ENCODE measurements around the gene CXCR6. TPM values are rescaled to one million over a fixed set of nuclear protein-coding genes. Genes with fewer than 3 reads are reported as not detected.

CXCR6 gene
- polyA plus RNA-seq, 2 of the 4 experiments (the other 2 are of a cell fraction), result not detected

DNA sequence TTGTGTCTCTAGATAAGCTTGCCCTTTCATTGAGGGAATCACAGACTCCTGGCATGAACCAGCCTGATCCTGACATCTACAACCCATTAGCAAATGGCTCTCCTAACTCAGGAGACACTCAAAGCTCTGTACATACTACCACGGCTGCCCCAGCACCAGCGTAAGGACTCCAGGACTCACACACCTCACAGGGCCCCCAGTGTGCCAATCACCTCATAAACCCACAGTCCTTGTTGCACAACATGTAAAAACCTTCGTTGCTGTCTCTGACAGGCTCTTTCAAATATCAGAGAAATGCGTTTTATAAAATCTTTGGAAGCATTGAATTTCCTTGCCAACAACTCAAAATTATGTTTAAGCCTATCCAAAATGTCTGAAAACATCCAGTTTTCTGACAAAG, 45.1 kb downstream of the CXCR6 start:
- Histone ChIP-seq H3K4me1 (peaks cover 43% of the 10 kb centered on the region), H3K9me3 (no peaks in the 10 kb centered on the region), H3K4me2 (no peak overlapping the region), H3K27ac (0 out of 6 replicates have a peak overlapping the region, but pooled peaks of 1 of the 2 experiments have one; percentile 15), H3K4me3 (no peak overlapping the region)
- 85% methylated on average over 4 of the region's 4 CpGs for WGBS (ENCODE audit: missing lambda C conversion rate)
- no peak for FAIRE-seq
- DNase-seq (ENCODE audit: low read depth in 1 of 2, low spot score in 1 of 2), result no peak
- CTCF ChIA-PET, result no interaction called here
- POLR2A ChIA-PET, result no interaction called here
- no peak for ATAC-seq
- TF ChIP-seq POLR2AphosphoS2 (conservative IDR thresholded peaks at IDR 0.05; ENCODE audit: low read length) (no peak), KDM5A (IDR thresholded peaks at IDR 0.05) (no peak), FOXS1 (CRISPR knock-in tag; IDR thresholded peaks at IDR 0.05) (no peak)

DNA sequence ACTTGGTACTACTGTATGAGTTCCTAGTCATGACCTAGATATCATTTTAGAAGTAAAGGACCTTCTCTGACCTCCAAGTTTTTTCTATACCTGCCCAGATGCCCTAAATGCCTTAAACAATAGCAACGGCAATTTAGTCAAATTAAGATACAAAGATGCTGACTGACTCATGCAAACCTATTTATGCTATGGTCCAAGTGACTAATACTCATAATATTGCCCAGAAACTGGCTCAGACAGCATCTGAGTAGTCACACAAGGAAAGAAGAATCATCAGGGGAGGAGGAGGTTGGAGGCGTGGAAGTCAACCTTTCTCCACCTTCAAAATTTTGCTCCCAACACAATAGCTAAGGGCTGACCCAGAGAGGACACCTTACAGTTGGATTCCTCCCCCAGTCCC, 45.5 kb downstream of the CXCR6 start:
- DNase-seq (ENCODE audit: low read depth in 1 of 2, low spot score in 1 of 2) (no peak), FAIRE-seq (no peak), ATAC-seq (no peak)
- Histone ChIP-seq H3K4me2 (no peak overlapping the region), H3K4me3 (no peak overlapping the region), H3K9me3 (no peaks in the 10 kb centered on the region), H3K4me1 (peaks cover 43% of the 10 kb centered on the region), H3K27ac (no peak overlapping the region)
- 56% methylated on average over 2 of the region's 2 CpGs for WGBS (ENCODE audit: missing lambda C conversion rate)
- ChIA-PET CTCF (interaction anchor here (0.6 kb wide), 1 partner anchor 13 kb away, joined by 3 read pairs; no protein-coding TSS in a partner anchor), POLR2A (no interaction called here)
- no peak for TF ChIP-seq CTCF (IDR thresholded peaks at IDR 0.05)
- no peak for TF ChIP-seq NPAS2 (CRISPR knock-in tag; IDR thresholded peaks at IDR 0.05; ENCODE audit: borderline replicate concordance)
- TF ChIP-seq EHF (CRISPR knock-in tag; IDR thresholded peaks at IDR 0.05), result no peak
- TF ChIP-seq GATA3 (IDR thresholded peaks at IDR 0.05; ENCODE audit: borderline replicate concordance), result no peak
- no peak for TF ChIP-seq NR3C1 (IDR thresholded peaks at IDR 0.05)
- TF ChIP-seq ZSCAN20 (CRISPR knock-in tag; IDR thresholded peaks at IDR 0.05), result no peak
- no peak for TF ChIP-seq KDM1A (IDR thresholded peaks at IDR 0.05; ENCODE audit: low read depth)
- TF ChIP-seq CEBPB (IDR thresholded peaks at IDR 0.05), result no peak
- TF ChIP-seq PHF8 (IDR thresholded peaks at IDR 0.05; ENCODE audit: borderline replicate concordance, low read depth), result no peak
- TF ChIP-seq MYC (IDR thresholded peaks at IDR 0.05; ENCODE audit: borderline replicate concordance, low read length), result no peak

GRCh38 chr3:45990181-45990580, 46.9 kb downstream of the CXCR6 start:
- Histone ChIP-seq H3K4me1 (peaks cover 48% of the 10 kb centered on the region), H3K27ac (no peak overlapping the region), H3K9me3 (no peaks in the 10 kb centered on the region), H3K4me3 (no peak overlapping the region), H3K4me2 (no peak overlapping the region)
- ATAC-seq (no peak), DNase-seq (ENCODE audit: low read depth in 1 of 2, low spot score in 1 of 2) (no peak), FAIRE-seq (no peak)
- ChIA-PET CTCF (interaction anchor here (1.0 kb wide), 1 partner anchor 10 kb away, joined by 5 read pairs; no protein-coding TSS in a partner anchor), POLR2A (no interaction called here)
- 96% methylated on average over 3 of the region's 3 CpGs for WGBS (ENCODE audit: missing lambda C conversion rate)
- TF ChIP-seq NFE2L2 (conservative IDR thresholded peaks at IDR 0.05; ENCODE audit: low read length), result no peak
- no peak for TF ChIP-seq HOXB5 (CRISPR knock-in tag; IDR thresholded peaks at IDR 0.05)
- no peak for TF ChIP-seq POLR2A (IDR thresholded peaks at IDR 0.05; ENCODE audit: low read length)
- TF ChIP-seq MAFK (IDR thresholded peaks at IDR 0.05; ENCODE audit: partially characterized antibody), result no peak
- TF ChIP-seq HOXB13 (CRISPR knock-in tag; IDR thresholded peaks at IDR 0.05; ENCODE audit: low read depth), result no peak
- no peak for TF ChIP-seq RFX5 (IDR thresholded peaks at IDR 0.05)
- TF ChIP-seq HDAC2 (IDR thresholded peaks at IDR 0.05), result no peak
- TF ChIP-seq BHLHE40 (IDR thresholded peaks at IDR 0.05; ENCODE audit: low read depth, low read length), result no peak
- TF ChIP-seq KDM1A (IDR thresholded peaks at IDR 0.05; ENCODE audit: low read depth), result no peak
- no peak for TF ChIP-seq RCOR1 (IDR thresholded peaks at IDR 0.05; ENCODE audit: low read depth, low read length)

GRCh38 chr3:45991341-45991740, 48.1 kb downstream of the CXCR6 start:
- ATAC-seq (no peak), DNase-seq (ENCODE audit: low read depth in 1 of 2, low spot score in 1 of 2) (no peak), FAIRE-seq (no peak)
- whole genome bisulfite sequencing (ENCODE audit: missing lambda C conversion rate), result 93% methylated on average over 6 of the region's 6 CpGs
- no peaks in the 10 kb centered on the region for H3K9me3 ChIP-seq
- no peak overlapping the region for H3K4me2 ChIP-seq
- ChIA-PET POLR2A (no interaction called here), CTCF (no interaction called here)
- peaks cover 39% of the 10 kb centered on the region for H3K4me1 ChIP-seq
- no peak overlapping the region for H3K27ac ChIP-seq
- H3K4me3 ChIP-seq, result no peak overlapping the region
- TF ChIP-seq CBX2 (IDR thresholded peaks at IDR 0.05; ENCODE audit: borderline replicate concordance, low read depth), result no peak
- TF ChIP-seq ATOH8 (CRISPR knock-in tag; IDR thresholded peaks at IDR 0.05; ENCODE audit: low read depth), result no peak
- no peak for TF ChIP-seq HEYL (CRISPR knock-in tag; IDR thresholded peaks at IDR 0.05)
- no peak for TF ChIP-seq TFCP2L1 (CRISPR knock-in tag; IDR thresholded peaks at IDR 0.05)
- no peak for TF ChIP-seq HOXB5 (CRISPR knock-in tag; IDR thresholded peaks at IDR 0.05)
- no peak for TF ChIP-seq NR3C1 (IDR thresholded peaks at IDR 0.05)
- TF ChIP-seq RFX5 (IDR thresholded peaks at IDR 0.05), result no peak
- TF ChIP-seq JUN (IDR thresholded peaks at IDR 0.05), result no peak
- no peak for TF ChIP-seq MAFK (IDR thresholded peaks at IDR 0.05; ENCODE audit: partially characterized antibody)
- TF ChIP-seq MYC (IDR thresholded peaks at IDR 0.05; ENCODE audit: borderline replicate concordance, low read length), result no peak
- TF ChIP-seq CHD2 (IDR thresholded peaks at IDR 0.05; ENCODE audit: low read length, partially characterized antibody), result no peak
- TF ChIP-seq HOXA7 (CRISPR knock-in tag; IDR thresholded peaks at IDR 0.05), result no peak
- TF ChIP-seq HES2 (IDR thresholded peaks at IDR 0.05), result no peak
- TF ChIP-seq HOXB13 (CRISPR knock-in tag; IDR thresholded peaks at IDR 0.05; ENCODE audit: low read depth), result no peak
- TF ChIP-seq TP53 (CRISPR knock-in tag; IDR thresholded peaks at IDR 0.05), result no peak
- no peak for TF ChIP-seq RAD21 (conservative IDR thresholded peaks at IDR 0.05 in 1 of 2, IDR thresholded peaks at IDR 0.05 in 1 of 2)
